Muscle of back (tissue), 11 donors: ENCODE data around the gene PCDH15. TPM values are rescaled to one million over a fixed set of nuclear protein-coding genes. Genes with fewer than 3 reads are reported as not detected.

Source experiments
- DNase-seq, 3 donors: peaks; one replicate each; pipeline versions ENCODE4 v3.0.0 to v3.0.0-alpha.2; 2013
- polyA plus RNA-seq, 10 donors: library from polyadenylated mRNA; unstranded; fragments of 120-200 nt; gene quantifications; one replicate each; pipeline ENCODE4 v1.2.1, GENCODE V29; 2013; ENCODE audit not compliant: insufficient read length in 10 of 10

PCDH15 gene
- polyA plus RNA-seq, 10 donors, result 0.07 to 0.94 (median 0.33) TPM

GRCh38 chr10:54131833-54132232 is 669.2 kb downstream of the PCDH15 start:
- DNase-seq, result no peak

GRCh38 chr10:54130394-54130793 is 670.6 kb downstream of the PCDH15 start:
- DNase-seq, result no peak

GRCh38 chr10:54125098-54125747 is 675.8 kb downstream of the PCDH15 start:
- no peak for DNase-seq

GRCh38 chr10:54124209-54124885 is 676.7 kb downstream of the PCDH15 start:
- no peak for DNase-seq

GRCh38 chr10:54120806-54121205 is 680.2 kb downstream of the PCDH15 start:
- DNase-seq, result no peak

- DNase-seq, result no peak
Measured at GRCh38 chr10:54108961-54109360, 692.1 kb downstream of the PCDH15 start.

GRCh38 chr10:54096892-54097291 is 704.1 kb downstream of the PCDH15 start:
- DNase-seq, result no peak

- DNase-seq, result no peak
Measured at GRCh38 chr10:54094321-54094720, 706.7 kb downstream of the PCDH15 start.

- DNase-seq, result no peak
Measured at GRCh38 chr10:54091237-54091636, 709.8 kb downstream of the PCDH15 start.

GRCh38 chr10:54081950-54082349 is 719.1 kb downstream of the PCDH15 start:
- no peak for DNase-seq

- DNase-seq, result no peak
Measured at GRCh38 chr10:54067361-54067760, 733.7 kb downstream of the PCDH15 start.

- no peak for DNase-seq
Measured at GRCh38 chr10:54066646-54067045, 734.4 kb downstream of the PCDH15 start.

GRCh38 chr10:54065106-54065505 is 735.9 kb downstream of the PCDH15 start:
- no peak for DNase-seq

GRCh38 chr10:54064215-54064614 is 736.8 kb downstream of the PCDH15 start:
- no peak for DNase-seq

- DNase-seq, result no peak
Measured at GRCh38 chr10:54063514-54063913, 737.5 kb downstream of the PCDH15 start.

- no peak for DNase-seq
Measured at GRCh38 chr10:54060572-54060971, 740.5 kb downstream of the PCDH15 start.

- DNase-seq, result no peak
Measured at GRCh38 chr10:54057357-54057756, 743.7 kb downstream of the PCDH15 start.

- DNase-seq, result no peak
Measured at GRCh38 chr10:54026340-54026739, 774.7 kb downstream of the PCDH15 start.

GRCh38 chr10:54011117-54011516 is 789.9 kb downstream of the PCDH15 start:
- DNase-seq, result no peak

GRCh38 chr10:54010337-54010933 is 790.6 kb downstream of the PCDH15 start:
- no peak for DNase-seq

GRCh38 chr10:54009672-54010071 is 791.4 kb downstream of the PCDH15 start:
- no peak for DNase-seq

GRCh38 chr10:54002077-54002476 is 799.0 kb downstream of the PCDH15 start:
- DNase-seq, result no peak

GRCh38 chr10:53997953-53998352 is 803.1 kb downstream of the PCDH15 start:
- peak in 1 of 3 donors; percentile 12 for DNase-seq
